Endothelial cell (in vitro differentiated cells): ENCODE results near the gene RPS25. TPM values are rescaled to one million over a fixed set of nuclear protein-coding genes. Genes with fewer than 3 reads are reported as not detected.
"Not testable (repeated sequence)": the region's sequence is repeated elsewhere in the genome, so short reads cannot be mapped to it uniquely, and the experiment has no call there.

Experiments used
- DNase-seq: peaks from one replicate; pipeline ENCODE4 v3.0.0; 2021; ENCODE audit warnings: low spot score
- H3K27ac Mint-ChIP-seq: one replicate; pipeline ENCODE4 v1.8.0; 2021; ENCODE audit warnings: mixed read lengths, inconsistent platforms; ENCODE audit not compliant: unreplicated experiment
- H3K27me3 Mint-ChIP-seq: one replicate; pipeline ENCODE4 v1.8.0; 2021; ENCODE audit warnings: mild to moderate bottlenecking, moderate library complexity, mixed read lengths, inconsistent platforms; ENCODE audit not compliant: unreplicated experiment
- H3K36me3 Mint-ChIP-seq: one replicate; pipeline ENCODE4 v1.8.0; 2021; ENCODE audit warnings: mild to moderate bottlenecking, low read depth, mixed read lengths, inconsistent platforms; ENCODE audit not compliant: unreplicated experiment
- H3K4me1 Mint-ChIP-seq: one replicate; pipeline ENCODE4 v1.8.0; 2021; ENCODE audit warnings: mild to moderate bottlenecking, mixed read lengths, inconsistent platforms; ENCODE audit not compliant: unreplicated experiment
- H3K4me3 Mint-ChIP-seq: one replicate; pipeline ENCODE4 v1.8.0; 2021; ENCODE audit warnings: mild to moderate bottlenecking, mixed read lengths, inconsistent platforms; ENCODE audit not compliant: unreplicated experiment
- H3K9me3 Mint-ChIP-seq: one replicate; pipeline ENCODE4 v1.8.0; 2021; ENCODE audit warnings: mixed read lengths, inconsistent platforms; ENCODE audit not compliant: unreplicated experiment
- CTCF ChIP-seq: fragments of 200-600 bp; sonication (generic); IDR thresholded peaks from one replicate; pipeline ENCODE4 v1.5.0; 2021; ENCODE audit warnings: antibody characterized with exemption; ENCODE audit not compliant: unreplicated experiment
- total RNA-seq: library from RNA; stranded (reverse); fragmentation: NEBNext Ultra II Directional; extraction: Animal tissue kit (Norgen Biotek cat#: 25700); gene quantifications from one replicate; pipeline ENCODE4 v1.2.1, GENCODE V29; 2021; ENCODE audit not compliant: unreplicated experiment

The RPS25 gene
- total RNA-seq, 1 donor from 2014 or later = 1,293 TPM

DNA sequence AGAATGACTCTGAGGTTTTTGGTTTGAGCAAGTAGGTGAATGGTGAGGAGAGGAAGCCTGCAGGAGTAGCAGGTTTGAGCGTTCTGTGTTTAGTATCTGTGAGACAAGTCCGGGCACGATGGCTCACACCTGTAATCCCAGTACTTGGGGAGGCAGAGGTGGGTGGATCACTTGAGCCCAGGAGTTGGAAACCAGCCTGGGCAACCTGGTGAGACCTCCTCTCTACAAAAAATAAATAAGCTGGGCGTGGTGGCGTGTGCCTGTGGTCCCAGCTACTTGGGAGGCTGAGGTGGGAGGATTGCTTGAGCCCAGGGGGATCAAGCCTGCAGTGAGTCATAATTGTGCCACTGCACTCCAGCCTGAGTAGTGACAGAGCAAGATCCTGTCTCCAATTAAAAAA is 29.9 kb downstream of the RPS25 start:
- DNase-seq = no peak
- H3K4me1 Mint-ChIP-seq = no peaks in the 10 kb centered on the region
- H3K36me3 Mint-ChIP-seq = peaks cover 6% of the 10 kb centered on the region
- H3K9me3 Mint-ChIP-seq = no peaks in the 10 kb centered on the region
- no peak overlapping the region for H3K4me3 Mint-ChIP-seq
- H3K27me3 Mint-ChIP-seq = no peaks in the 10 kb centered on the region
- no peak for TF ChIP-seq CTCF
- H3K27ac Mint-ChIP-seq = no peak overlapping the region

GRCh38 chr11:118984825-118985224 is 33.3 kb downstream of the RPS25 start:
- Mint-ChIP-seq H3K4me3 (no peak overlapping the region), H3K9me3 (no peaks in the 10 kb centered on the region), H3K27ac (no peak overlapping the region), H3K4me1 (peaks cover 4% of the 10 kb centered on the region), H3K36me3 (no peaks in the 10 kb centered on the region), H3K27me3 (peaks cover 3% of the 10 kb centered on the region)
- DNase-seq = no peak
- no peak for TF ChIP-seq CTCF

- not testable (repeated sequence) for DNase-seq, H3K36me3 Mint-ChIP-seq, H3K4me1 Mint-ChIP-seq, H3K4me3 Mint-ChIP-seq, H3K27me3 Mint-ChIP-seq, H3K9me3 Mint-ChIP-seq, H3K27ac Mint-ChIP-seq
These were observed 33.8 kb downstream of the RPS25 start for GRCh38 chr11:118984337-118984736.

GRCh38 chr11:118980191-118980881 is 37.8 kb downstream of the RPS25 start:
- H3K27me3 Mint-ChIP-seq = peaks cover 6% of the 10 kb centered on the region
- H3K4me3 Mint-ChIP-seq = no peak overlapping the region
- peaks cover 4% of the 10 kb centered on the region for H3K4me1 Mint-ChIP-seq
- no peaks in the 10 kb centered on the region for H3K9me3 Mint-ChIP-seq
- no peak for DNase-seq
- TF ChIP-seq CTCF = no peak
- no peaks in the 10 kb centered on the region for H3K36me3 Mint-ChIP-seq
- H3K27ac Mint-ChIP-seq = no peak overlapping the region

DNA sequence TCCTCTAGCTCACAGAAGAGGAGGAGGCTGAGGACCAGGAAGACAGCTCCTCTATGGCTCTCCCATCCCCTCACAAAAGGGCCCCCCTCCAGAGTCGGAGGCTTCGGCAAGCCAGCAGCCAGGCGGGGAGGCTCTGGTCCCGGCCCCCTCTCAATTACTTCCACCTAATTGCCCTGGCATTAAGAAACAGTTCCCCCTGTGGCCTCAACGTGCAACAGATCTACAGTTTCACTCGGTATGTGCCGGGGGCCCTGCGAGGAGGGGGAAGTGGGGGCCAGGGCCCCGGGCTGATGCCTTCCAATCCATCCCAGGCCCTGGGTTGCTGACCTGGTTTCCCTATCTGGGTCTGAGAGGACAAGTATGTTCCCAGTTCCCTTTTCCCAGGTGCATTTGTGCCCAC is 38.7 kb downstream of the RPS25 start:
- Mint-ChIP-seq H3K27ac (no peak overlapping the region), H3K36me3 (no peaks in the 10 kb centered on the region), H3K4me3 (no peak overlapping the region), H3K27me3 (peaks cover 6% of the 10 kb centered on the region), H3K9me3 (no peaks in the 10 kb centered on the region), H3K4me1 (peaks cover 4% of the 10 kb centered on the region)
- no peak for TF ChIP-seq CTCF
- no peak for DNase-seq
